HG03378 (cell line): Measurements from ENCODE around the gene KLRB1.
A peak's percentile ranks its signal among the peaks of the same experiment; 100 is the strongest.
"Not testable (repeated sequence)": the region's sequence is repeated elsewhere in the genome, so short reads cannot be mapped to it uniquely, and the experiment has no call there.

ENCODE experiments used
- ATAC-seq: cut with Tn5 transposase; IDR thresholded peaks from one replicate; pipeline ENCODE4 v1.9.1; 2021; ENCODE audit warnings: mild to moderate bottlenecking, moderate library complexity; ENCODE audit not compliant: unreplicated experiment

KLRB1 gene

DNA sequence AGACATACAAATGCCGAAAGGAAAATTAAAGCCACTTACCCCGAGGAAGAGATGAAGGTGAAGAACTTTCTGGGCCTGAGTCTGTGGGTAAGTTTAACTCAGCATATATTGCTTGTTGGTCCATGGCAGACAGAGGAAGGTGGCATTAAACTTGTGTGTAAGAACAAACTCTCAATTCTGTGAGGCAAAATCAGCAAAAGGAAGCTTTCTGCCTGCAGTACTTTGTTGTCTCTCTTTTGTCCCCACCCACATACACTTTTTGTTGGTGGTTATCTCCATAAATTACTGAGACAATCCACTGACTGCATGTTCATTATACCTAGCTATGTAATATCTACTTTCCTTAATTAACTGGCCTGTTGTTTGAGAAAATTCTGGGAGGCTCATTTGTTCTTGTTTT lies at the start of gene KLRB1:
KLRB1 (minus strand) TSS at position 201 of the 400 bp plus-strand sequence; CDS start at position 124, 77 bp downstream.
- ATAC-seq = no peak

DNA sequence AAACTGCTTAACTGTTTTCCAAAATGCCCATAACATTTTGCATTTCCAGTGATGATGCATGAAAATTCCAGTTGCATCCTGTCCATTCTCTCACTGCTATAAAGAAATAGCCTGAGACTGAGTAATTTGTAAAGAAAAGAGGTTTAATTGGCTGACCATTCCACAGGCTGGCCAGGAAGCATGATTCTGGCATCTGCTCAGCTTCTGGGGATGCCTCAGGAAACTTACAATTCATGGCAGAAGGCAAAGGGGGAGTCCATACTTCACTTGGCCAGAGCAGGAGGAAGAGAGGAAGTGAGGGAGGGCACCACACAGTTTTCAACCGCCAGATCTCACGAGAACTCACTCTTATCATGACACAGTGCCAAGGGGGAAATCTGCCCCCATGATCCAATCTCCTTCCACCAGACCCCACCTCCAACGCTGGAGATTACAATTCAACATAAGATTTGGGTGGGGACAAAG lies 43.6 kb upstream of the KLRB1 start:
- ATAC-seq = no peak

DNA sequence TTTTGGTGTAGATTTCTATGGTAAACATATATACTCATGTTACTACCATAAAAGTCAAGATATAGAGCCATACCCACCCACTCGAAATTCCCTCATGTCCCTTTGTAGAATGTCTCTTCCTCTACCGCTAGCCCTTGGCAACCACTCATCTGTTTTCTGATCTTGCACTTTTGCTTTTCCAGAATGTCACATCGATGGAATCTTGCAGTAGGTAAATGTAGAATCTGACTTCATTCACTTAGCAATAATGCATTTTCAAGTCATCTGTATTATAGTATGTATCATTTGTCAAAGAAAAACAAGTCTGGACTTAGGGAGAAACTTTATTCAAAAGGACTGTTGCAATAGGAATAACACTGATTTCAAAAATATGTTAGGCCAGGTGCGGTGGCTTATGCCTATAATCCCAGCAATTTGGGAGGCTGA lies 42.4 kb upstream of the KLRB1 start:
- ATAC-seq = no peak

DNA sequence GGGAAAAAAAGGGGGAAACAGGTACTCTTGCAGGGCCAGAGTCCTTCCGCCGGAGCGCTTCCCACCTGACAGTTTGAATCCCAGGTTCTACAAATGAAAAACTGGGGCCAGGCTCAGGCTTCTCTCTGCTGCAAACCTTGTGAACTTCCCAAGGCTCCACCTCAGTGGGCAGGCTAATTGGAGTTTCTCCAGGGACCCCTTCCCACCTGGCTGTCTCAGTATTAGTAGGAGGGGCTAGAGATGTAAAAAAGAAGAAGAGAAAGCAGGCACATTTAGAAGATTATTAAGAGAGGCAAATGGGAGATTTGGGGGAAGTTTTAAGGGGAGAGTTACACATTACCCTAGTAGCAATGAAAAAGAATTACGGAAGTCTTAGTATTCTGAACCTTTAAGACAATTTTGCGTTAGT lies 41.8 kb upstream of the KLRB1 start:
- ATAC-seq = no peak

DNA sequence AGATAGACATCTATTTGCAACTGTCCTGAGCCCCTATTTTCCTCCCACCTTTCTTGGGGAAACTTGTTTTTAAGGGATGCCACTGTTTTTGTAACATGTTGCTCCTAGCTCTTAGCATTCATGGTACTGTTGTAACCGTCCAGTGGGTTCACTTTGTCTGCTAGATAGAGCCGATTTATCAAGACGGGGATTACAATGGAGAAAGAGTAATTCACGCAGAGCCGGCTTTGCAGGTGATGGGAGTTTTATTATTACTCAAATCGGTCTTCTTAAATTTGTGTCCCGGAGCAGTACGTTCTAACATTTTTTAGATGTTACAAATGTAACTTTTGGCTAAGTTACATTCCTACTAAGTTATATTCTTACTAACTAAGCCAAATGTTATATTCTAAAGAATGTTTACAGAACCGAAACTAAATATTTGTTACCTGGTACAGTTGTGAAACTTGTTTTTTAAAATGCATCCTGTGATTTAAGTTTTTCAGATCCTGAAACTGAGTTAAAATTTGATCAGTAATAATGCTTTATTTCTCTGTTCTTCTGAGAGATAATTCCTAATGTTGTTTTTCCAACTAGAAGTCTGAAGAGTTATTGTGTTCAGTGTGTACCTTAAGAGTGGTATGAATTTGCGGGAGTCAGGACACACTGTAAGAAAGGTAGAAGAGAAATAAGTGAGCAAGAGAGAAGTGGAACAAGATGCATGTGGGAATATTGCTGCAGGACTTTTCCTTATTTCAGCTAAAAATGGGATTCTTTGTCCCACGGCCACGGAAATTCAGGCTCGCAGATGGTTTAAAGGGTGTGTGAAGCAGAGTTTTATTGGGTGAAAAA lies 41.2 kb upstream of the KLRB1 start:
- no peak for ATAC-seq

DNA sequence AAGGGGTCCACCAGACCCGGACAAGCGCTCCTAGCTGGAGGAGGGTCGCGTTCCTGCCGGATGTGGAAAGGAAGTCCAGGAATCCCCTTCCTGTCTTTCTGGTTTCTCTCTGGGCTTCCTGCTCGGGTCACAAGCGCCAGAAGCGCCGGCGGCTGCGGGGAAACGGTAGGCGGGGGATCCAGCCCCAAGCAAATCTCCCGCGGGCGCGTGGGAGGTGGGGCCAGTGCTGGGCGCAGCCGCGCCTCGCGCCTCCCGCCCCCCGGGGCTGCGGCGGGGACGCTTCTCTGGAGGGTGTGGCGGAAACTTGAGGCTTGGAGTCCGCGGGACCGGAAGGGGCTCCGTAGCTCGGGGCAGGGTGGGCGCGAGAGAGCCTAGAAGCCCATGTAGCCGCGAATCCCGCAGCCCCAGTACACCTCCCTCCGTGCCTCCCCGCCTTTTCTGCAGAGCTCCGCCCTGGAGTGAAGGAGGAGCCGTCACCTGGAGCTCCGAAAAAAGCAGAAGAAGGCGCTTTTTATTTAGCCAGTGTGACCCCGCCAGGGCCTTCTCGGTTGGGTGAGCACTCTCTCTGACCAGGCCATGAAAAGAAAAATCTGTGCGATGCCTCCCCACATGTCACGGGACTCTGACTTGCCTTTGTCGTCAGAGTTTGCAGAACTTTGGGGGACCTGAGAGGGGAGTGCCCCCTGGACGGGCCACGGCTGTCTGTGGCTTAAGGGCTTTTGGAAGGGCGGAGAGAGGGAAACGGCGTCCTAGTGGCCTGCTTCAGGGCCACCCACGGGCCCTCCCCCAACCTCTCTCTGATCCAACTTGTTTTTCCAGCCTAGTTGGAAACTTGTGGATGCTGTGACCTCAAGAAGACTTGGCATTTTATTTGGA lies 40.3 kb upstream of the KLRB1 start:
- ATAC-seq = peak; percentile 54

DNA sequence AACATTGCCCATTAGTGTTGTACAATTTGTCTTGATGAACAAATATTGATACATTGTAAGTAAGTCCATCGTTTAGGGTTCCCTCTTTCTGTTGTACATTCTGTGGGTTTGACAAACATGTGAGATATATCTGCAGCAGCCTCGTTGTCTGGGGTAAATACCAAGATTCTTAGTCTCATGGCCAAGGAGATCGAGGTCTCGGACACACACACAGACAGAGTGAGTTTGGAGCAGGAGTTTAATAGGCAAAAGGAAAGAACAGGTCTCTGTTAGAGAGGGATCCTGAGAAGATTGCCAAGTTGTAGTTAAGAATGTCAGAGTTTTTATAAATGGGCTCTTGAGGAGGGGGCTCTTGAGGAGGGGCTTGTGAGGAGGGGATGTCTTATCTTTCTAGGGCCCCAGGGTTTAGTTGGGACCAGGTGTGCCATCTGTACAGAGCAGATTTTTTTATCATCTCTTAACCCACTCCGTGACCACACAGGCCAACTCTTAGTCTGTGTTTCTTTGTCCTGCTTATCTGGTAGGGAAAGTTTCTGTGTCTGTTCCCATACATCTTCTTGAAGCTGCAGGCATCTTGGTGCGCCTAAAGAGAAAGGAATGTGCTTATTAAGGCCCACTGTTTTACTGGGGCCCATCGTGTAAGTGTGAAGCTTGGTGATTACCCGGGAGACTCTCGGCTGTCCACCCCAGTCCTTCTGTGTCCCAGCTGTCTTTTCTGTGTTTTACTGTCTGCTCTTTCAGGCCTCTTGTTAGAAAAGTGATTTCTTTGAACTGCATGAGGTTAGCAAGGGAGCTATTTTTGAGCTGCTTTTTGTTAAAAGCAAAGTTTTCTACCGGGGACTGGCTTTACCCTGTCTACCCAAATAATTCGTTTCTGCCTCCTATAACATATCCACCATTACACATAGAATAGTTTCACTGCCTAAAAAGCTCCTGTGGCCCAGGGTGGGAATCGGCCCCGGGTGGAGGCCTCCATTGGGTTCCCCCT lies 39.4 kb upstream of the KLRB1 start:
- peak; percentile 14 for ATAC-seq

DNA sequence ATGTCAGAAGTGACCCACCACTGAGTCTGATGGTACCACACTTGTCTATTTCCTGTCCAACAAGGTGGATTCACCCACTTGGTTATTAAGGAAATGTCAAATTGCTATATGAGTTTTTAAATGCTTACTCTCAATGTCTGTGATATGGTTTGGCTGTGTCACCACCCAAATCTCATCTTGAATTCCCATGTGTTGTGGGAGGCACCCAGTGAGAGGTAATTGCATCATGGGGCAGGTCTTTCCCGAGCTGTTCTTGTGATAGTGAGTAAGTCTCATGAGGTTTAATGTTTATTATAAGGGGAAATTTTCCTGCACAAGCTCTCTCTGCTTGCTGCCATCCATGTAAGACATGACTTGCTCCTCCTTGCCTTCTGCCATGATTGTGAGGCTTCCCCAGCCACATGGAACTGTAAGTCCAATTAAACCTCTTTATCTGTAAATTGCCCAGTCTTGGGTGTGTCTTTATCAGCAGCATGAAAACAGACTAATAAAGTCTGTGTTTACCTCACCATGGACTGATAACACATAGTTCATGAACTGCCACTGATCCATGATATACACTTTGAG lies 37.4 kb upstream of the KLRB1 start:
- ATAC-seq = not testable (repeated sequence)

DNA sequence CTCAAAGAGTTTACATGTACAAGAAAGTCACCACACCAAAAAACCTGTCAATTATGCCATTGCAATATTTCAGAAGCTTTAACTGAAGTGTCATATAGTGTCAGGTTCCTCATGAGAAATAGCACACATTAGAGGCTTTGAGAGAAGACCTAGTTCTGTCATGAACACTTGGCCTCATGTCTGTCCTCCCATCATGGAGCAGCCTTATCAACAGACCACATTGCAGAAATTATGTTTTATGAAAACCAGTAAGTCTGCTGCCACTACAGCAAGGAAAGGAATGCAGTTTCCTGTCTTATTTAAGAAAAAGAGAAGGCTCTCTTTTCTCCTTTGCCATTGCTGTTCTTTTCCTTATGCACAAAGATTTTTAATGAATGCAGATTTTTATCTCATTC lies 35.5 kb upstream of the KLRB1 start:
- ATAC-seq = no peak

DNA sequence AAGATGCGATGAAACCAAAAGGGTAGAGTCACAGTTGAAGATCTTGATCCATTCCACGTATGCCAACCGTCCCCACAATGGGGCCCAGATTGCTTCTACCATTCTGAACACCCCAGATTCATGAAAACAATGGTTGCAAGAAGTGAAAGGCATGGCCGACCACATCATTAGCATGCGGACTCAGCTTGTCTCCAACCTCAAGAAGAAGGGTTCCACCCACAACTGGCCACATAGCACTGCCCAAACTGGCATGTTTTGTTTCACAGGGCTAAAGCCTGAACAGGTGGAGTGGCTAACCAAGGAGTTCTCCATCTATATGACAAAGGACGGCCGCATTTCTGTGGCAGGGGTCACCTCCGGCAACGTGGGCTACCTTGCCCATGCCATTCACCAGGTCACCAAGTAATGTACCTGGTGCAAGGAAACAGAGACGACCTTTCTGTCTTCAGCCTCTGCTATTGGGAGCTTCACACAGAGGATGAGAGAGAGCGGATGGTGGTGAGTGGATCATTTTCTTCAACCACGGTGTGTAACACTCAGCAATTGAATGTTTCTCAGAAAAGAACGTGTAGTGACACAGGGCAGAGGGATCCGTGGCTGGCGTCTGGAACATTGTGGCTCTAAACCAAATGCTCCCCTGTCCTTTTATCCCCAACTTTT lies 35.0 kb upstream of the KLRB1 start:
- ATAC-seq = no peak

DNA sequence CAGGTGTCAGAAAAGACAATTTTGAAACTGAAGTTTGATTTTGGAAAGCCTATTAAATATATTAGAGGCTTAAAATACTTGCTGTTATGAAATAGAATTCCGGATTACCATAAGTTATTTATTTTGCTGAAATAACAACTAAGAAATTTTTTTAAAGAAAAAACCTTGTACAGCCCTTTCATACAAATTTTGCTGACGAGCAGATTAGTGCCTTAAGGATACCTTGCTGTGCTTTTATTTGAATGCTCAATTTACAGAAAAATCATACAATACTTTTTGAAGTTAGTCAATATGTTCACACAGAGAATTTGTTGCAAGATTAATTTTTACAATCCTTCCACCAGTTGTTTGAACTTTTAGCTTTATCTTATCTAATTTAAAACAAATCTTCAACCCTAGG lies 32.3 kb upstream of the KLRB1 start:
- ATAC-seq = no peak

DNA sequence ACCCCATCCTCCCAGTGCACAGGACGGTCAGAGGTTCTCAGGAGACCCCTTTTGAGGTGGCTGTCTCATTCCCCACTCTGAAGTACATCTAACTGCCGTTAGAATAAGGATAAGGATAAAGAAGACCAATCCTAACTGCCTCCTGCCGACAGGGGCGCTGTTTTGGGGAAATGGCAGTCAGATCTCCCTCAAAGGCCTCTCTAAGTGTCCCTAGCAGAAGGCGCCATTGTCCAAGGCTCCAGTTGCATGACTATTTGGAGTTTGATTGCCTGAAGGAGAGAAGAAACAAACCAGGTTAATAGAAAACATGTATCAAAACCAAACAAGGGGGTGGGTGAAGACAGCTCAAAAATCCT lies 29.1 kb upstream of the KLRB1 start:
- no peak for ATAC-seq

DNA sequence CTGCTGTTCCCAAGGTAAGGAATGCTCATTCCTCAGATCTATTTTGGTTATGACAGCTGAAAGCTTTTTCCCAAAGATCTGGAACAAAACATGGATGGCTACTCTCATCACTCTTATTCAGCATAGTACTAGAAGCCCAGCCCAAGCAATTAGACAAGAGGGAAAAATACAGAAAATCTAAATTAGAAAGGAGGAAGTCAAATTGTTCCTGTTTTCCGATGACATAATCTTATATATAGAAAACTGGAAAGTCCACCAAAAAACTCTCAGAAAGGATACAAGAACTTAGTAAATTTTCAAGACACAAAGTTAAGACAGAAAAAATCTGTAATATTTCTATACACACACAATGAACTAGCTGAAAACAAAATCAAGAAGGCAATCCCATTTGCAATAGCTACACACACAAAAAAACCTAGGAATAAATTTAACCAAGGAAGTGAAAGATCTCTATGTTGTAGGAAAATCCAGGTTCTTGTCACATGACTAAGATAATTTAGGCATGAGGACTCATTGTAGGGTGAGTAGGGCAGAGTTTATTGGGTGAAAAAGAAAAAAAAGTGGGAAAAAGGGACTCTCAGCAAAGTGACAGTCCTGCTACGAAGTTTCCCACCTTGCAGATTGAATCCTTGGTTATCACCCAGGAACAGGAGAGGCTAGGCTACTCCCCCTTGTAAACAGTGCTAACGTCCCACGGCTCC lies 28.6 kb upstream of the KLRB1 start:
- no peak for ATAC-seq

DNA sequence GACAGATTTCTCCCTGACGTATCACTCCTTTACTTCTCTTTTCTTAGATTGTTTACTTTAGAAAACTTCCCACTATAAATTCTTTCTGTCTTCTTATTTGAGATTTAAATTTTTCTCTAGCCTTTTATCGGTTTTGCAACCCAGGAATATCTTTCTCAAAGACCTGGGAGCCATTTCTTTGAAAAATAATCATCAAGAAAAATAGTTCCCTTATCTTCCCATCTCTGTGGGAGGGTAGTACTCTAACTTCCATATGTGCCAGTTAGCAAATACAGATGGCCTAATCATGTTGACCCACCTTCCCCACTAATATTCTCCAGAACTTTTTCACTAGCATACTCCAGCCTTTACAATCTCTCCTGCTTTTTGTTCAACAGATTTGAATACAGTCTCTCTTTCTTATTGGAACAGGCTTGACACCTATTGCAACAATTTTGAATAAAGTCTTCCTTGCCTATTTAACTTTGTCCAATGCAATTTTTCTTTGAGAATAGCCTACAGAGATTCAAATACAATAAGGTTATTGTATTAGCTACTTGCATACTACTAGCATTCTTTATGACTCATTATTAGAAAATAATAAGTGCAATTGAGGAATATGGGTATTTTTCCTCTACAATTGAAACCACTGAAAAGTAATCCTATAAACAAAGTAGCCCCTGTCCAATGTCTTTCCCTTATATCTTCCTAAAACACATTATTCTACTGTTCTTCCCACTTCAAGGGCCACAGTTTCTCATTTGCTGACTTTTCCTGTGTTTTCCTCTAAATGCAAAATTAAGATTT lies 27.4 kb upstream of the KLRB1 start:
- no peak for ATAC-seq

DNA sequence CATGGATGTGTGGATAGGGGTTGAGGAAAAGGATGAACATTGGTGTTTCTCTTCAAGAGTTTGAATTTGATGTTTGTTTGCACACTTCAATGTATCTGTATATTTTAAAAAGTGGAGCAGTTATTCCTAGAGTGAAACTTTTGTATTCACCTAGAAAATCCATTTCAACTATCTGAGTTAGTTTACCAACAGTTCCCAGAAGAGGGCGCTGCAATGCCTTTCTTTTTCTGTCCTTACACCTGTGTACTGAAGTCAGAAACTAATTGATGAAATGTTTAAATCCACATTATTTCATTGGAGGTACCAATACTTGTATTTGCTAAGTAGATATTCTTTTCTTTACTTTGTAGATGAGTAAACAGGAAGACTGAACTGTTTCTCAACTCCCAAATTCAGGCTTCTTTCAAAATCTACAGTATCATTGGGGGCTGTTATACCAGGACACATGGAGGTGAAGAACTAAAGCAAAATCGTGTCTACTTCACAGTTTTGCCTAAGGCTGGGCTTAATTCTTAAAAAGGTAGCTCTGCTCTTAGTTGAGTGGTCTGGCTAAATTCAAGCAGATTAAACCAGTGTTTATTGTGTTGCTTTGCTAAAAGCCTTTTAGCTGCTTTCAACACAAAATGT lies 26.6 kb upstream of the KLRB1 start:
- peak; percentile 75 for ATAC-seq

DNA sequence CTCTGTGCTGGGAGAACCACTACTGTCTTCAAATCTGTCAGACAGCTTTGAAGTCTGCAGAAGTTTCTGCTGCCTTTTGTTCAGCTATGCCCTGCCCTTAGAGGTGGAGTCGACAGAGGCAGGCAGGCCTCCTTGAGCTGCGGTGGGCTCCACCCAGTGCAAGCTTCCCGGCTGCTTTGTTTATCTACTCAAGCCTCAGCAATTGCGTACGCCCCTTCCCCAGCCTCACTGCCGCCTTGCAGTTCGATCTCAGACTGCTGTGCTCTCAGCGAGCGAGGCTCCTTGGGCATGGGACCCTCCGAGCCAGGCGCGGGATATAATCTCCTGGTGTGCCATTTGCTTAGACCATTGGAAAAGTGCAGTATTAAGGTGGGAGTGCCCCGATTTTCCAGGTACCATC lies 25.1 kb upstream of the KLRB1 start:
- ATAC-seq = no peak

DNA sequence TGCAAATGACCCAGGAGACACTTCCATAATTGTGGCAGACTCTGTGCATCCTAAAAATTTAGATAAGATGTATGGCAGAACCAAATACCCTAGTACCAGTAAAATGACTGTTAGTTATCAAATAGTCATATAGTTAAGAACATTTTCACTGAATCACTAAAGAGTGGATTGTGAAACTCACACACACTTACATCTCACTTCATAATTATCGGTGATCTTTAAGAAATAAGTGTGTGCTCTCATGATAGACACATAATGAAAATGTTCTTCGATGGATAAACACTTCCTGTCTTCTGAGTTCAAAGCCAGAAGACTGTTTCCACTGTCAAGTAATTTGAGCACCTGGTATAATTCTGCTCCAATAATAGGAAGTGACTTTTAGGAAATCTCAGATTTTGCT lies 19.1 kb upstream of the KLRB1 start:
- no peak for ATAC-seq

DNA sequence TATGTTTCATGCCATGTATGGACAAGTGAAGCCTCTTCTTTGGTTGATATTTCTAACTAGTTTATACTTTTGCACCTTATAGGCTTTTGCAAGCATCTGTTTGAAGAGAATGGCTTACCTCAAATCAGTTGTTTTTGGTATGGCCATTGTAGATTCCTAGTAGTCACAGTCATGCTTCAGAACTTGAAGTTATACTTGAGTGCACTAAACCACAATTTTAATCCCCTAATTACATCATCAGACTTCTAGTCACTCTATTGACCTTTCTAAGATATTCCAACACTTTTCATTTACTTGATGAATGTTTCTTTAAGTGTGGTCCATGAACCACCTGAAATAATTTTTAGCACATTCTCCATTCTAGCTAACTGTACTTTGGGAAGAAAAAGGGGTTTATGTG lies 18.6 kb upstream of the KLRB1 start:
- ATAC-seq = no peak
